ENCODE results near the gene KLHDC8A. TPM values are rescaled to one million over a fixed set of nuclear protein-coding genes. Genes with fewer than 3 reads are reported as not detected.

The KLHDC8A gene
- total and polyA plus RNA-seq, 9 of the 15 experiments (the other 6 are each of a cell fraction or from before 2014, with no cell fraction given), result 0.01 to 0.54 (median 0.04) TPM; not detected in 6

DNA sequence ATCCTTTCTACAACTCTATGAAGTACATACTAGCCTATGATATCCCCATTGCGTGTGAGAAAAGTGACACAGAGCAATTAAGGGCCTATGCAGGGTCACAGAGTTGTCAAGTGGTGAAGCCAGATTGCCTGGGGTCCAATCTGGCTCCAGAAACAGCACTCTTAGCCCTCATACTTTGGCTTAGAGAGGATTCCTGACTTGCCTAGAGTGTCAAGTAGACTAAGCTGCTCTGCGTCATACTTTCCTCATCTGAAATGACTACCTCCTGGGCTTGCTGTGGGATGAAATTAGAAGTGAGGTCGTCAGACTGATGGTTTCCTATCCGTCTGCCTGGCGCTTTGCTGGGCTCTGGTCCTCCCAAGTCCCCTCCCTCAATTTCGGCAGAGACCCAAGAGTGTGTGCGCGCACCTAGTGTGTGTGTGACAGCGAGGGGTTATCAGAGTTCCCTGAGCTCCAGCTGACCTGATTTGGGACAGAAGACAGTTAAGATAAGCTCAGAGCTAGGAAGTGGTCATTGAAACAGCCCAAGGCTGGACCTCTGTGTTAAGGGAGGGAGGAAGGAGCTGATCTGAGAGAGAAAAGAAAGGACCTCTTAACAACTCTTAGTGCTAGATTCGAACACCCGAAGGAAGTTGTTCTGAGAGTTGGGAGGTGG, 29.8 kb downstream of the KLHDC8A start (continued):
- TF ChIP-seq, protein P1, sequence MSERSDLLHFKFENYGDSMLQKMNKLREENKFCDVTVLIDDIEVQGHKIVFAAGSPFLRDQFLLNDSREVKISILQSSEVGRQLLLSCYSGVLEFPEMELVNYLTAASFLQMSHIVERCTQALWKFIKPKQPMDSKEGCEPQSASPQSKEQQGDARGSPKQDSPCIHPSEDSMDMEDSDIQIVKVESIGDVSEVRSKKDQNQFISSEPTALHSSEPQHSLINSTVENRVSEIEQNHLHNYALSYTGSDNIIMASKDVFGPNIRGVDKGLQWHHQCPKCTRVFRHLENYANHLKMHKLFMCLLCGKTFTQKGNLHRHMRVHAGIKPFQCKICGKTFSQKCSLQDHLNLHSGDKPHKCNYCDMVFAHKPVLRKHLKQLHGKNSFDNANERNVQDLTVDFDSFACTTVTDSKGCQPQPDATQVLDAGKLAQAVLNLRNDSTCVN (CRISPR knock-in tag; IDR thresholded peaks at IDR 0.05), result no peak
- no peak for TF ChIP-seq ZNF318 (IDR thresholded peaks at IDR 0.05; ENCODE audit: borderline replicate concordance in 1 of 2, low read depth in 1 of 2)
- peak; percentile 89 for TF ChIP-seq CBFA2T3 (IDR thresholded peaks at IDR 0.05)
- TF ChIP-seq ZBTB5 (IDR thresholded peaks at IDR 0.05), result no peak
- peak; percentile 62; the same call in 1 of the 2 replicates for TF ChIP-seq ZKSCAN8 (CRISPR knock-in tag; IDR thresholded peaks at IDR 0.05)
- TF ChIP-seq HDAC2 (IDR thresholded peaks at IDR 0.05), result no peak; the same call in 1 of the 2 replicates
- no peak for TF ChIP-seq NR2C1 (IDR thresholded peaks at IDR 0.05)
- TF ChIP-seq NR2C1 (tag; IDR thresholded peaks at IDR 0.05), result peak; percentile 58; the same call in 1 of the 2 replicates
- TF ChIP-seq RHOXF2B (CRISPR knock-in tag; conservative IDR thresholded peaks at IDR 0.05), result 0 out of 2 replicates have a peak, but pooled peaks have one; percentile 38
- TF ChIP-seq MBD2 (IDR thresholded peaks at IDR 0.05; ENCODE audit: borderline replicate concordance, low read depth), result no peak
- TF ChIP-seq, protein P2, sequence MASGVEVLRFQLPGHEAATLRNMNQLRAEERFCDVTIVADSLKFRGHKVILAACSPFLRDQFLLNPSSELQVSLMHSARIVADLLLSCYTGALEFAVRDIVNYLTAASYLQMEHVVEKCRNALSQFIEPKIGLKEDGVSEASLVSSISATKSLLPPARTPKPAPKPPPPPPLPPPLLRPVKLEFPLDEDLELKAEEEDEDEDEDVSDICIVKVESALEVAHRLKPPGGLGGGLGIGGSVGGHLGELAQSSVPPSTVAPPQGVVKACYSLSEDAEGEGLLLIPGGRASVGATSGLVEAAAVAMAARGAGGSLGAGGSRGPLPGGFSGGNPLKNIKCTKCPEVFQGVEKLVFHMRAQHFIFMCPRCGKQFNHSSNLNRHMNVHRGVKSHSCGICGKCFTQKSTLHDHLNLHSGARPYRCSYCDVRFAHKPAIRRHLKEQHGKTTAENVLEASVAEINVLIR (CRISPR knock-in tag; IDR thresholded peaks at IDR 0.05), result no peak
- no peak for TF ChIP-seq SP2 (IDR thresholded peaks at IDR 0.05; ENCODE audit: extremely low read depth, low read depth, low read length, poor library complexity, severe bottlenecking)
- TF ChIP-seq ETV5 (CRISPR knock-in tag; IDR thresholded peaks at IDR 0.05; ENCODE audit: low read depth), result no peak
- no peak for TF ChIP-seq BACH1 (tag; IDR thresholded peaks at IDR 0.05)
- TF ChIP-seq JUN (IDR thresholded peaks at IDR 0.05; ENCODE audit: borderline replicate concordance, low read depth, low read length), result no peak
- TF ChIP-seq JUN (CRISPR knock-in tag; IDR thresholded peaks at IDR 0.05; ENCODE audit: borderline replicate concordance), result no peak
